Measurements from ENCODE around the gene SOS2.

The SOS2 gene

GRCh38 chr14:50113381-50114035 is 117.9 kb downstream of the SOS2 start:
- DNase-seq: no peak

- no peak for DNase-seq
Measured at GRCh38 chr14:50110323-50111037, 120.9 kb downstream of the SOS2 start.

GRCh38 chr14:50109342-50109741 is 122.0 kb downstream of the SOS2 start:
- DNase-seq: no peak

GRCh38 chr14:50107850-50108249 is 123.5 kb downstream of the SOS2 start:
- DNase-seq: no peak

- no peak for DNase-seq
Measured at GRCh38 chr14:50106178-50106577, 125.2 kb downstream of the SOS2 start.

GRCh38 chr14:50103558-50103957 is 127.8 kb downstream of the SOS2 start:
- no peak for DNase-seq

- DNase-seq: no peak
Measured at GRCh38 chr14:50101417-50101816, 130.0 kb downstream of the SOS2 start.

GRCh38 chr14:50100805-50101204 is 130.6 kb downstream of the SOS2 start:
- no peak for DNase-seq

GRCh38 chr14:50099335-50099734 is 132.0 kb downstream of the SOS2 start:
- no peak for DNase-seq

GRCh38 chr14:50095895-50096294 is 135.5 kb downstream of the SOS2 start:
- no peak for DNase-seq

GRCh38 chr14:50094056-50094755 is 137.2 kb downstream of the SOS2 start:
- no peak for DNase-seq

GRCh38 chr14:50093496-50093895 is 137.9 kb downstream of the SOS2 start:
- no peak for DNase-seq

- DNase-seq: no peak
Measured at GRCh38 chr14:50092006-50092555, 139.3 kb downstream of the SOS2 start.

- DNase-seq: no peak
Measured at GRCh38 chr14:50091240-50091913, 140.0 kb downstream of the SOS2 start.

GRCh38 chr14:50089208-50089607 is 142.2 kb downstream of the SOS2 start:
- DNase-seq: no peak

- DNase-seq: no peak
Measured at GRCh38 chr14:50088731-50089130, 142.6 kb downstream of the SOS2 start.

GRCh38 chr14:50088117-50088515 is 143.3 kb downstream of the SOS2 start:
- no peak for DNase-seq

- no peak for DNase-seq
Measured at GRCh38 chr14:50087341-50088116, 143.8 kb downstream of the SOS2 start.

GRCh38 chr14:50086321-50086711 is 145.1 kb downstream of the SOS2 start:
- no peak for DNase-seq

GRCh38 chr14:50085570-50086320 is 145.6 kb downstream of the SOS2 start:
- no peak for DNase-seq

- DNase-seq: no peak
Measured at GRCh38 chr14:50084666-50085065, 146.7 kb downstream of the SOS2 start.
